Measurements from ENCODE around the gene UBR4. TPM values are rescaled to one million over a fixed set of nuclear protein-coding genes. Genes with fewer than 3 reads are reported as not detected.
A peak's percentile ranks its signal among the peaks of the same experiment; 100 is the strongest.

The UBR4 gene
- total RNA-seq, 3 donors from 2014 or later = 108 to 159 (median 128) TPM

DNA sequence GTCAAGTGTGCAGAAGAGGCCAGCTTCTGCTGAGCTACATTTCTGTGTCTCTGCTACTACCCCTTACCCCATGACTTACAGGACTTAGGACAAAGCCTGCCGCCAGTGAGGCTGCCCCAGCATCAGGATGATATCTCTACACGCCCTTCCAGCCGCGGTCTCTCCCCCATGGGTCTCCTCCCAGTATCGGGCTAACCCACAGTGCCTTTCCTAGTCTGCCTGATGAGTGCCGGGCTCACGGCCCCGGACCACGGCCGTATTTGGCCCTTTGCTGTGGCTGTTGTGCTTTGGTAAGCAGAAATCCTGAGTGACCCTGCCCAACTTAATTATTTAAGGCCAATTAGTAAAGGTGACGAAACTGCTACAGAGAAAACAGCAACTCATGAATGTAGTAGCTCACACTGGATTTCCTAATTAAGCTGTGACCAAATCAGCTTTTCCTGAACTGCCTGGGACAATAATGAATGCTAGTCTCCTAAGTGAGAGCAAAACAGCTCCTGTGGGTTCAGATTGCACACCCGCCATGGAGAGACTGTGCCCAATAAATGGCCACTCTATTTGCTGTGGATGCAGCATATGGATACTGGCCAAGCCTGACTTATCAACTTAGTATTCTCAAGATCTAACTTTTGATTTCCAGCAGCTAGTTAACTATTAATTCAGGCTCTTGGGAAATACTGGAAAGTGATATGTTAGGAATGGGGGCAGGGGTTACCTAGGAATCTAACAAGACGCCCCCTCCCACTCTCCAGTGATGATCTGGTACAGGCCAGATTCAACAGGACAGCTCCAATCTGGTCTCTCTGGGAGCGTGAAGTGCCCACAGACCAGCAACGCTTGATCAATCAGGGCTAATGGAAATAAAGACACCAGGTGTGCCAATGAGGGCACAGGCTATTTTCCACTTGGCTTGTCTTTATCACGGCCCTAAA, 130.3 kb downstream of the UBR4 start:
- DNase-seq = no peak
- TF ChIP-seq, protein P1, sequence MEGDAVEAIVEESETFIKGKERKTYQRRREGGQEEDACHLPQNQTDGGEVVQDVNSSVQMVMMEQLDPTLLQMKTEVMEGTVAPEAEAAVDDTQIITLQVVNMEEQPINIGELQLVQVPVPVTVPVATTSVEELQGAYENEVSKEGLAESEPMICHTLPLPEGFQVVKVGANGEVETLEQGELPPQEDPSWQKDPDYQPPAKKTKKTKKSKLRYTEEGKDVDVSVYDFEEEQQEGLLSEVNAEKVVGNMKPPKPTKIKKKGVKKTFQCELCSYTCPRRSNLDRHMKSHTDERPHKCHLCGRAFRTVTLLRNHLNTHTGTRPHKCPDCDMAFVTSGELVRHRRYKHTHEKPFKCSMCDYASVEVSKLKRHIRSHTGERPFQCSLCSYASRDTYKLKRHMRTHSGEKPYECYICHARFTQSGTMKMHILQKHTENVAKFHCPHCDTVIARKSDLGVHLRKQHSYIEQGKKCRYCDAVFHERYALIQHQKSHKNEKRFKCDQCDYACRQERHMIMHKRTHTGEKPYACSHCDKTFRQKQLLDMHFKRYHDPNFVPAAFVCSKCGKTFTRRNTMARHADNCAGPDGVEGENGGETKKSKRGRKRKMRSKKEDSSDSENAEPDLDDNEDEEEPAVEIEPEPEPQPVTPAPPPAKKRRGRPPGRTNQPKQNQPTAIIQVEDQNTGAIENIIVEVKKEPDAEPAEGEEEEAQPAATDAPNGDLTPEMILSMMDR (IDR thresholded peaks at IDR 0.05) = no peak
- peaks cover 26% of the 10 kb centered on the region for H3K4me1 ChIP-seq (ENCODE audit: low read depth)
- peak; percentile 49 for ATAC-seq
- H3K9me3 ChIP-seq = no peaks in the 10 kb centered on the region
- H3K36me3 ChIP-seq (ENCODE audit: low read depth) = peaks cover 8% of the 10 kb centered on the region
- no peak overlapping the region for H3K4me3 ChIP-seq
- intact Hi-C loops (cut with DNase I, micrococcal nuclease) = no loop called here

DNA sequence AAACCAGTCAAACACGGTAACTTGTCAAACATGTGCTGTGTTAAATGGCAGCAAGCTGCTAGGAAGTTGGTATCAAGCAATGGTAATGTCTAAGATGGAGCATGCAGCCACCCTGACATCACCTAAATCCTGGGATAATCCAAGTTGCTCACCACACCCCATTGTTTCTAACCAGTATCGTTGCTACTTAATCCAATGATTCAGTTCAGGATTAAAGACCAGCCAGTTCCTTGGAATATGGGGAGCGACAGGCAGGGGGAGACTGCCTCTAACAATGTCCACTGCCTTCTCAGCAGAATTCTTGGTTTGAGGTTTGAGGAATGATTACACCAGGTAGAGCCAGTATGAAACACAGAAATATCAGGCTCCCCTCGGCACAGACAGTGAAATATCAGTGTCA, 131.5 kb downstream of the UBR4 start:
- intact Hi-C loops (cut with DNase I, micrococcal nuclease) = no loop called here
- Histone ChIP-seq H3K4me1 (ENCODE audit: low read depth) (peaks cover 36% of the 10 kb centered on the region), H3K36me3 (ENCODE audit: low read depth) (peaks cover 8% of the 10 kb centered on the region), H3K9me3 (no peaks in the 10 kb centered on the region), H3K4me3 (no peak overlapping the region)
- TF ChIP-seq, protein P1 (IDR thresholded peaks at IDR 0.05) = no peak
- DNase-seq = no peak
- ATAC-seq = no peak

DNA sequence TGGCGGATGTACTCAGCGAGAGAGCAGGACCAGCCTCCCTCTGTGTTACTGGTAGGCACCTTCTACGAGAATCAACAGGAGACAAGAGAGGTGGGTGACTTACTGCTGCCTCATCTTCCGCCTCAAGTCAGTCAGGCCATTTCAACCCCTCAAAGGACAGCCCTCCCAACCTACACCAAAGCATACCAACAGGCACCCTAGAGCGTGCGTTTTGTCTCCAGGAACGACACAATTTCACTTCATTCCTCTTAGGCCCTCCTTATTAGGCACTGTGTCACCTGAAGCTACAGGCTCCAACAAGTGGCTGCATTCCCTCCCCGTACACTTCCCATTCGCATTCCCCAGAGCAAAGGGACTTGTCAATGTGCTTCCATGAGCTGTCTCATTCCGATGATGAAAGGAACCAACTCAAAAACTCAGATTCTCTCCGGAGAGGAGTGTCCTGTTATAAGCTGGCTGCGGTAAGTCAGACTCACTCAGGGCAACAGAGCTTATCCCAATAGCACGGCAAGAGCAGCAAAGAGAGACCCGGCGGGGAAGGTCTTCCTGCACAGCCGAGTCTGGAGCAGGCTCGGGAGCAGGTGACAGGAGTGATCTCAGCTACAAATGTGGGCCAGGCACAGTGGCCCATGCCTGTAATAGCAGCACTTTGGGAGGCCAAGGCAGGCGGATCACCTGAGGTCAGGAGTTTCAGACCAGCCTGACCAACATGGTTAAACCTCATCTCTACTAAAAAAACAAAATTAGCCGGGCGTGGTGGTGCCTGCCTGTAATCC, 133.0 kb downstream of the UBR4 start:
- Histone ChIP-seq H3K4me3 (no peak overlapping the region), H3K9me3 (no peaks in the 10 kb centered on the region), H3K4me1 (ENCODE audit: low read depth) (peaks cover 45% of the 10 kb centered on the region), H3K36me3 (ENCODE audit: low read depth) (peaks cover 8% of the 10 kb centered on the region)
- intact Hi-C loops (cut with DNase I, micrococcal nuclease) = no loop called here
- TF ChIP-seq, protein P1 (IDR thresholded peaks at IDR 0.05) = no peak
- DNase-seq (no peak), ATAC-seq (no peak)

DNA sequence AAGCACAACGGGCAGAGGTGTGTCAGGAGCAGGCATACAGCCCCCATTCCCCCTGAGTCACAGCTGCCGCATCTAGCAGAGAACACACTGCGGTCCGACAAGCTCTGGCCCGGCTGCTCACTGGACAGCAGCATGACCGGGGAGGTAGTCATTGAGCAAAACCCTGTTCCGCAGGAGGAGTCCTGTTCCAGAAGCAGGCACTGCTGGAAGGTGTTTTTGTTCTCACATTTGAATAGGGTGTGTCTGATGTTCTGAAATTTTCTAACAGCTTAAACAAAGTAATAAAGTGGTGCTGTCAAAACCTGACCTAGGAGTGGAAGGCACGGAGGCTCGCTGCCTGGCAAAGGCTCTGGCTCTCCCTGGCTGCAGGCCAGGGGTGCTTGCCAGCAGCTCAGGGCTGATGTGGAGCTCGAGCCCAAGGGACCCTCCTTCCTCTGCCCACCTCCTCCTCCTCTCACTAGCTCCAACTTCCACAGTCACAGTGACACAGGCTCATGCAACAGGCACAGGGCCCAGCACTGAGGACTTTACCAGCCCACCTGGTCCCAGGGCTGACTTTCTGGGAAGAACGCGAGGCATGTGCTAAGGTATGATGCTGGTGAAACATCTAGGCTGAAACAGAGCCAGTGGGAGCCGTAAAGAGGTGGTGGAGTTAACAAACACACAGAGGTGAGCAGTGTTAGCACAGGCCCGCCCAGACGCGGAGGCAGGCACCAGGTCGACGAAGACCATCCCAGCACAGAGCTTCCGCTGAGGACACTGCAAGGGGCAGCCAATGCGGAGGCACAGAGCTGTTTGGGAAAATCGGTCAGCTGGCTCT, 135.0 kb downstream of the UBR4 start:
- intact Hi-C loops (cut with DNase I, micrococcal nuclease) = no loop called here
- H3K4me1 ChIP-seq (ENCODE audit: low read depth) = peaks cover 49% of the 10 kb centered on the region
- H3K4me3 ChIP-seq = no peak overlapping the region
- no peaks in the 10 kb centered on the region for H3K9me3 ChIP-seq
- peak; percentile 71 to 84 (median 78) for DNase-seq
- peaks cover 8% of the 10 kb centered on the region for H3K36me3 ChIP-seq (ENCODE audit: low read depth)
- TF ChIP-seq, protein P1 (IDR thresholded peaks at IDR 0.05) = no peak
- peak; percentile 77 for ATAC-seq

DNA sequence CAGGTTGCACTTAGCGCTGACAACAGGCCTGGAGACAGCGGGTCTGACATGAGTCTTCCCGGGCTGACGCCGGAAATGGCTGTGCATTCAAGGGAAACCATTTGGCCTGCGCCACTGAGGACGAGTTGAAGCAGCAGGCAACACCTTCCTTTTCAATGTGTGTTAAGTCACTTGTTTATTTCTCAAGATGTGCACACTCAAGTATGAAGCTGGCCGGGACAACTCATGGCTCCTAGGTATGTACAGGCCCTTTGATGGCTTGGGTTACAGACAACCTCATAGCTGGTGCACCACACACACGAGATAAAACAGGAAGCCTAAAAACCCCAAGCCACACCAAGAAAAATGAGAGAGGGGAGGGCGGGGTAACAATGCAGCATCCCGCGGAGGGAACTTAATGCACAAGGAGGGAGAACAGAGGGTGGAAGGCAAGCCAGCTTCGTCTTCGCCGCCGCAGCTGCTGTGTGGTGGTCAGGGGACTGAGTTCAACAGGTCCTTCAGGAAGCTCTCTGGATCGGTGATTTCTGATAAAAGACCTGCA, 135.6 kb downstream of the UBR4 start:
- peaks cover 45% of the 10 kb centered on the region for H3K4me1 ChIP-seq (ENCODE audit: low read depth)
- peaks cover 8% of the 10 kb centered on the region for H3K36me3 ChIP-seq (ENCODE audit: low read depth)
- TF ChIP-seq, protein P1 (IDR thresholded peaks at IDR 0.05) = no peak
- ATAC-seq = peak; percentile 20
- no peaks in the 10 kb centered on the region for H3K9me3 ChIP-seq
- intact Hi-C loops (cut with DNase I, micrococcal nuclease) = no loop called here
- DNase-seq = no peak
- H3K4me3 ChIP-seq = no peak overlapping the region
